Measurements from ENCODE around the gene MAD1L1. TPM values are rescaled to one million over a fixed set of nuclear protein-coding genes. Genes with fewer than 3 reads are reported as not detected.

The MAD1L1 gene
- total RNA-seq, 2 experiments from 2014 or later: 157 to 160 TPM

GRCh38 chr7:2256306-2257045 lies 23.7 kb upstream of the MAD1L1 start:
- no peak for TF ChIP-seq CTCF (IDR thresholded peaks at IDR 0.05)
- POLR2A ChIA-PET: no interaction called here
- H3K4me3 ChIP-seq (ENCODE audit: low read length): no peak overlapping the region
- no peak overlapping the region for H3K4me3 Mint-ChIP-seq
- peaks cover 4% of the 10 kb centered on the region for H3K36me3 Mint-ChIP-seq (ENCODE audit: low read depth)
- H3K4me1 ChIP-seq (ENCODE audit: insufficient read depth, low read length): peaks cover 15% of the 10 kb centered on the region
- H3K27ac ChIP-seq (ENCODE audit: low read depth in 1 of 2, low read length in 2 of 2): no peak overlapping the region
- H3K4me1 Mint-ChIP-seq (ENCODE audit: low read depth): peaks cover 7% of the 10 kb centered on the region
- no peaks in the 10 kb centered on the region for H3K27me3 Mint-ChIP-seq
- no peaks in the 10 kb centered on the region for H3K9me3 ChIP-seq (ENCODE audit: control insufficient read depth in 1 of 2, insufficient read depth in 1 of 2, low read length in 2 of 2)
- H3K36me3 ChIP-seq (ENCODE audit: insufficient read depth, low read length): no peaks in the 10 kb centered on the region
- intact Hi-C loops (cut with DNase I, micrococcal nuclease): no loop called here
- H3K9me3 Mint-ChIP-seq: no peaks in the 10 kb centered on the region
- no peak overlapping the region for H3K27ac Mint-ChIP-seq
- no peak for ATAC-seq (ENCODE audit: poor library complexity)
- no peak for DNase-seq
- H3K27me3 ChIP-seq (ENCODE audit: control insufficient read depth in 1 of 2, insufficient read depth in 2 of 2, low read length in 2 of 2): no peaks in the 10 kb centered on the region
- CTCF ChIA-PET: no interaction called here

GRCh38 chr7:2255145-2256139 lies 22.7 kb upstream of the MAD1L1 start:
- Mint-ChIP-seq H3K4me1 (ENCODE audit: low read depth) (peaks cover 5% of the 10 kb centered on the region), H3K4me3 (no peak overlapping the region), H3K36me3 (ENCODE audit: low read depth) (peaks cover 4% of the 10 kb centered on the region), H3K27ac (no peak overlapping the region), H3K27me3 (no peaks in the 10 kb centered on the region), H3K9me3 (no peaks in the 10 kb centered on the region)
- ATAC-seq (ENCODE audit: poor library complexity): no peak
- Histone ChIP-seq H3K4me3 (ENCODE audit: low read length) (no peak overlapping the region), H3K36me3 (ENCODE audit: insufficient read depth, low read length) (no peaks in the 10 kb centered on the region), H3K4me1 (ENCODE audit: insufficient read depth, low read length) (peaks cover 9% of the 10 kb centered on the region), H3K27me3 (ENCODE audit: control insufficient read depth in 1 of 2, insufficient read depth in 2 of 2, low read length in 2 of 2) (no peaks in the 10 kb centered on the region), H3K27ac (ENCODE audit: low read depth in 1 of 2, low read length in 2 of 2) (no peak overlapping the region), H3K9me3 (ENCODE audit: control insufficient read depth in 1 of 2, insufficient read depth in 1 of 2, low read length in 2 of 2) (peaks cover 0 to 4% of the 10 kb centered on the region in 2 experiments)
- ChIA-PET POLR2A (no interaction called here), CTCF (no interaction called here)
- no peak for DNase-seq
- TF ChIP-seq CTCF (IDR thresholded peaks at IDR 0.05): no peak
- intact Hi-C loops (cut with DNase I, micrococcal nuclease): no loop called here

- DNase-seq (no peak), ATAC-seq (ENCODE audit: poor library complexity) (no peak)
- Histone ChIP-seq H3K36me3 (ENCODE audit: insufficient read depth, low read length) (no peaks in the 10 kb centered on the region), H3K9me3 (ENCODE audit: control insufficient read depth in 1 of 2, insufficient read depth in 1 of 2, low read length in 2 of 2) (peaks cover 0 to 4% of the 10 kb centered on the region in 2 experiments), H3K4me1 (ENCODE audit: insufficient read depth, low read length) (peaks cover 11% of the 10 kb centered on the region), H3K27me3 (ENCODE audit: control insufficient read depth in 1 of 2, insufficient read depth in 2 of 2, low read length in 2 of 2) (no peaks in the 10 kb centered on the region), H3K27ac (ENCODE audit: low read depth in 1 of 2, low read length in 2 of 2) (no peak overlapping the region), H3K4me3 (ENCODE audit: low read length) (no peak overlapping the region)
- no peaks in the 10 kb centered on the region for H3K9me3 Mint-ChIP-seq
- intact Hi-C loops (cut with DNase I, micrococcal nuclease): no loop called here
- H3K36me3 Mint-ChIP-seq (ENCODE audit: low read depth): peaks cover 4% of the 10 kb centered on the region
- peaks cover 5% of the 10 kb centered on the region for H3K4me1 Mint-ChIP-seq (ENCODE audit: low read depth)
- TF ChIP-seq CTCF (IDR thresholded peaks at IDR 0.05): no peak
- no peaks in the 10 kb centered on the region for H3K27me3 Mint-ChIP-seq
- CTCF ChIA-PET: no interaction called here
- no peak overlapping the region for H3K27ac Mint-ChIP-seq
- POLR2A ChIA-PET: no interaction called here
- H3K4me3 Mint-ChIP-seq: no peak overlapping the region
Observed at GRCh38 chr7:2254429-2255144, 21.8 kb upstream of the MAD1L1 start.
